GM19455 (cell line): Measurements from ENCODE around the gene PLA2G4B.

ENCODE experiments used
- ATAC-seq: cut with Tn5 transposase; IDR thresholded peaks from one replicate; pipeline ENCODE4 v1.9.1; 2021; ENCODE audit not compliant: unreplicated experiment

The PLA2G4B gene

DNA sequence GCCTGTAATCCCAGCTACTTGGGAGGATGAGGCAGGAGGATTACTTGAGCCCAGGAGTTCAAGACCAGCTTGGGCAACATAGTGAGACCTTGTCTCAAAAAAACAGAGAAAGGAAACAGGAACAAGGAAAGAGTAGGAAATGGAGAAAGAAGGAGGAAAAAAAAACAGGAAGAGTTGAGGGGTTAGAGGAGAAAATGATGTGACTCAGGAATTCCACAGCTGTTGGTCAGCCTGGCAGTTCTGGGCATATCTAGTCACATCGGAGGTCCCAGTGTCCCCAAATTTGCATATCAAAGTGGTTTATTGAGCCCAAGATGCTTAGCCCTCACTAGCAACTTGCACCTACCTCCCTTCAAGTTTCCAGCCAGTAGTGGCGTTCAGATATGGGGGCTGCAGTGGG lies 29.5 kb upstream of the PLA2G4B start:
- no peak for ATAC-seq

DNA sequence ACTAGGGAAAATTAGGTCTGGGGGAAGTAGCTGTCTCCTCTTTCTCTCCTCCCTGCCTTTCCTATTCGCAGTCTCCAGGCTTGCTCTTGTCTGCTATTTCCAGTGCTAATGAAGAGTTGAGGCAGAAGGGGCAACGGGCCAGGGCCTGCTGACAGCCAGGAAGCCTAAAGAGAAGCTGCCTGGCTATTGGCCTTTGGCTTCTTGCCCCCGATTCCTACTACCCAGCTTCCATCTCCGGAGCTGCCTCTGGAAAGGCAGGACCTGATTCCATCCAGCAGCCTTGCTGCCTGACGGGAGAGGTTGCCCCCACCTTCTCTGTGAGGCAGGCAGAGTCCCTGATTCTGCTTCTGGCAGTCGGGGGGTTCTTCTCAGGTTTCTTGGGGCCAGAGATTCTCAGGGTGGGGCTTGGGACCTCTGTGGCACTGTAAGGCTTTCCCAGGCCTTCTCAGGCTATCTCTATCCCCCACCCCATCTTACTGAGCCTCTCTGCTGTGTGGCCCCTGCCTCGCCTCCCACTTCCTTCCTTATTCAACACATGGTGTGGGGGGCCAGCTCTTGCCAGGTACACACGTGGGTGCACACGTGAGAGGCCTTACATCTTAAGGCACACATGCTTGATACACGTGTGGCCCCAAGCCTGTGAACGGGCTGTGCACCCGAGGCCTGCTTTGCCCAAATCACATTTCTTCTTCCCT lies 29.0 kb upstream of the PLA2G4B start:
- ATAC-seq, result no peak

- ATAC-seq, result no peak
Observed at GRCh38 chr15:41810651-41811431, 27.8 kb upstream of the PLA2G4B start.

- no peak for ATAC-seq
Observed at GRCh38 chr15:41811432-41812195, 27.0 kb upstream of the PLA2G4B start.

DNA sequence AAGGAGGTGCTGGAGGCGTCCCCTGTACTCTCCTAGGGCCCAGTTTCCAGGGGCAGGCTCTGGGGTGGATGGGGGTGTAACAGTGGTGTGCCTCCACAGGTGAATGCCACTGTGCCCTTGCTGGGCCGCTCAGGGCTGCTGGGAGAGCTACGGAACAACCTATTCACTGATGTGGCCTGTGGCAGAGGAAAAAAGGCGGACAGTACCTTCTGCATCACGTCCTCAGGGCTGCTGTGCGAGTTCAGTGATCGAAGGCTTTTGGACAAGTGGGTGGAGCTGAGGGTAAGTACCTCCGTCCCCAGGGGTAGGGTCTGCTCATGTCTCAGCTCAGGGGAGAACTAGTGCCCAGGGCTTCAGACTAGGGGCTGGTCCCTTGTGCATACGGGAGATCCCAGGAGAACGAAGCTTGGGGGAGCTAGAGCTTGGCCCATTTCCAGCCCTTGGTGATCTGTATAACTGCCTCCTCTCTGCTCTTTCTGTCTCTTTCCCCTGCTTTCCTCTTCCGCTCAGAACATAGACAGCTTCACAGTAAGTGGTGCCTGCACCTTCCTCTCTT lies 25.7 kb upstream of the PLA2G4B start:
- no peak for ATAC-seq

- no peak for ATAC-seq
Observed at GRCh38 chr15:41813426-41813825, 25.2 kb upstream of the PLA2G4B start.

GRCh38 chr15:41814534-41814933 lies 24.1 kb upstream of the PLA2G4B start:
- ATAC-seq, result no peak

DNA sequence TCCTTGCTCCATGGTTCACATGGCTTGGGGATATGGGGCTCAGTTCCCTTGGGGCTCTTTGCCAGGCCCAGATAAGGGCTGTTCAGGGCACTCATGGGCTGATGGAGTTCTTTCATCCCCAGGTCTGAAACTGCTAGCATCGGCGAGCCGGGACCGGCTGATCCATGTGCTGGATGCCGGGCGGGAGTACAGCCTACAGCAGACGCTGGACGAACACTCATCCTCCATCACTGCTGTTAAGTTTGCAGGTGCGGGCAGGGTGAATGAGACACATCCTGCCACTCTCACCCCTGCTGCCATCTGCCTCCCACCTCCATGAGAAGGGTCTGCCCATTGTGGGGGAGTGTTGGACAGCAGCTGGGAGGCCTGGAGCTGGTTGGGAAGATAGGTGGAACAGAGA lies 21.9 kb upstream of the PLA2G4B start:
- ATAC-seq, result no peak

DNA sequence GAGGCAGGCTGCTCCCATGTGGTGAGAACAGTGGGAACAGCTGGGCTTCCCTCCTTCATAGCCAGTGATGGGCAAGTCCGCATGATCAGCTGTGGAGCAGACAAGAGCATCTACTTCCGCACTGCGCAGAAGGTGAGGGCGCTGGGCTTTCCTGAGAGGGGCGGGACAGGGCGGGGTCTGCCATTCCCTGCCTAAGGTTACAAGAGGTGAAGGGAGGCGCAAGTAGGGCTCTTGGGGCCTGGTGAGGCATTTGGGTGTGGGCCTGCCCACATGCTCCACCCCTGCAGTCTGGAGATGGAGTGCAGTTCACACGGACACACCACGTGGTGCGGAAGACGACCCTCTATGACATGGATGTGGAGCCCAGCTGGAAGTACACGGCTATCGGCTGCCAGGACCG lies 21.3 kb upstream of the PLA2G4B start:
- ATAC-seq, result no peak

DNA sequence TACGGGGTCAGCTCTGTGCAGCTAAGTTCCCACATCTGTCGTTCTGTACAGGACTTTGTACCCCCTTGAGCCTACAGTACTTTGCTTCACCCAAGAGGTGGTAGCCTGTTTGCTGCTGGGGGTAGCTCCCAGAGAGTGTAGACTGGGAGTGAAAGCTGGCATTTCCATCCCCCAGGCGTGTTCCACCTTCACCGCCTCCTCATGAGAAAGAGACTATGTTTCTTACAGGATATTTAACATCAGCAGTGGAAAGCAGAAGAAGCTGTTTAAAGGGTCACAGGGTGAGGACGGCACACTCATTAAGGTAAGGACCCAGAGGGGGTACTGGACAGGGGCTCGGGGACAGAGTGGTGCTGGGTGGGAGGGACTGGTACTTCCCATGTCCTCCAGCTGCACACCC lies 20.9 kb upstream of the PLA2G4B start:
- no peak for ATAC-seq

- ATAC-seq, result no peak
Observed at GRCh38 chr15:41819455-41820050, 19.1 kb upstream of the PLA2G4B start.

DNA sequence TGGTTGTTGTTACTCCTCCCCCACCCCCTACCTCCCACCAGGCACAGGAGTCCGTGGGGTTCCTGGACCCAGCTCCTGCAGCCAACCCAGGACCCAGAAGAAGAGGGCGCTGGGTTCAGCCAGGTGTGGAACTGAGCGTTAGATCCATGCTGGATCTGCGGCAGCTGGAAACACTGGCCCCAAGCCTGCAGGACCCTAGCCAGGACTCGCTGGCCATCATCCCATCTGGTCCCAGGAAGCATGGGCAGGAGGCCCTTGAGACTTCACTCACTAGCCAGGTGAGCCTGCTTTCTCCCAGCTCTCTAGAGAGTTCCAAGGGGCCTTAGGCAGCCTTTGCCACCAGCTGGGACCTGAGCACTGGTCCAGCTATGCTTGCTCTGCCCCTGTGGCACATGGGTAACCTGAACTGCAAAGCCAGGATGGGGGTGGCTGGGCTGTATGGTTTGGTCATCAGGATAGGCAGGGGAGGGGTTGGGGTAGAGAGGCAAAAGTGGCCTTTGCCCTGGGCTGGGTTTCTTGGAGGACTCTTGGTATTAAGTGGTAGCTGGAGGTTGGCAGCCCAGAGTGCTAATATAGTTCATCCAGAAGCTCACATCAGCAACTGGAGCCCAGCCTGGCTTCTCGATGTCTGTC lies 17.7 kb upstream of the PLA2G4B start:
- ATAC-seq, result no peak

DNA sequence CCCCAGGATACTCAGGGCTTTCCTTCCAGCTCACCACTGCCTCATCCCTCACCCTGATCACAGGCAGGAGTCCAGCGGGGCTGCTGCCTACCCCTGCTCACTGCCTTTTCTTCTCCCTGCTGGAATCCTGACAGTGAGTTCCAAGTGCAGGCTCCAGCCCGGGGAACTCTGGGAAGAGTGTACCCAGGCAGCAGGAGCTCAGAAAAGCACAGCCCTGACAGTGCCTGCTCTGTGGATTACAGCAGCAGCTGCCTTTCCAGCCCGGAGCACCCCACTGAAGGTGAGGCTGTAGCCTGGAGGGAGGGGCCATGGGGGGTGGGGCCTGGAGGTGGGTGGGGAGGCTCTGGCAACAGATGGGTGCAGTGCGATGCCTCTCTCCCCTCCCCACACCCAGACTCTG lies 16.8 kb upstream of the PLA2G4B start:
- no peak for ATAC-seq

DNA sequence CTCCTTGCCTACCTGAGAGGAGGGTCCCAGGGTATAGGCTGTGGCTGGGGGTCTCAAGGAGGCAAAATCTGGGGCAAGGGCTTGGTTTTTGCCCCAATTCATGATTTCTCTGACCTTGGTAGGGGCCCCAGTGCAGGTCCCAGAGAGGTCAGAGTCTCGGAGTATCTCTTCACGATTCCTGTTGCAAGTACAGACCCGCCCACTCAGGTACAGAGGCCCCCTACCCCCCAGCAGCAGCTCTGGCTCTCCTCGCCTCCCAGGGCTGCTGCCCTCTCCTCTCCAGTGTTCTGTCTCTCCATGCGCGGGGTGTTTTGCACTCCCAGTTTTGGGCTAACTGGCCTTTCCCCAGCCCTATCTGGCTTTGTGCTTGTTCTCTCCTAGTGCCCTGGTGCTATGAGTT lies 16.2 kb upstream of the PLA2G4B start:
- no peak for ATAC-seq

DNA sequence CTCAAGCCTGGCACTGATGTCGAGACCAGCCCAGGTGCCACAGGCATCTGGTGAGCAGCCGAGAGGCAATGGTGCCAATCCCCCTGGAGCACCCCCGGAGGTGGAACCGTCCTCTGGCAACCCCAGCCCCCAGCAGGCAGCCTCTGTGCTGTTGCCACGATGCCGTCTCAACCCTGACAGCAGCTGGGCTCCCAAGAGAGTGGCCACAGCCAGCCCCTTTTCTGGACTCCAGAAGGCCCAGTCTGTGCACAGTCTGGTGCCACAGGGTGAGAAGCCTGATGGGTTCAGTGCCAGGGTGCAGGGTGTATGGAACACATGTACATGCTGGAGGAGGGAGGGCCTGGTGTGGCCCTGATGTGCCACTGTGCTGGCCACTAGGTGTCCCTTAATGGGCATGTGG lies 15.7 kb upstream of the PLA2G4B start:
- no peak for ATAC-seq

DNA sequence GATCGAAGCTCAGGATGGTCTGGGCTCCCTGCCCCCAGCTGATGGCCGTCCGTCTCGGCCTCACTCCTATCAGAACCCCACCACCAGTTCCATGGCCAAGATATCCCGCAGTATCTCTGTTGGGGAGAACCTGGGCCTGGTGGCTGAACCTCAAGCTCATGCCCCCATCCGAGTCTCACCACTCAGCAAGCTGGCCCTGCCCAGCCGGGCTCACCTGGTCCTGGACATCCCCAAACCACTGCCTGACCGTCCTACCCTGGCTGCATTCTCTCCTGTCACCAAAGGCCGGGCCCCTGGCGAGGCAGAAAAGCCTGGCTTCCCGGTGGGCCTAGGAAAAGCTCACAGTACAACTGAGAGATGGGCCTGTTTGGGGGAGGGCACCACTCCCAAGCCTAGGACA lies 15.1 kb upstream of the PLA2G4B start:
- ATAC-seq, result no peak

DNA sequence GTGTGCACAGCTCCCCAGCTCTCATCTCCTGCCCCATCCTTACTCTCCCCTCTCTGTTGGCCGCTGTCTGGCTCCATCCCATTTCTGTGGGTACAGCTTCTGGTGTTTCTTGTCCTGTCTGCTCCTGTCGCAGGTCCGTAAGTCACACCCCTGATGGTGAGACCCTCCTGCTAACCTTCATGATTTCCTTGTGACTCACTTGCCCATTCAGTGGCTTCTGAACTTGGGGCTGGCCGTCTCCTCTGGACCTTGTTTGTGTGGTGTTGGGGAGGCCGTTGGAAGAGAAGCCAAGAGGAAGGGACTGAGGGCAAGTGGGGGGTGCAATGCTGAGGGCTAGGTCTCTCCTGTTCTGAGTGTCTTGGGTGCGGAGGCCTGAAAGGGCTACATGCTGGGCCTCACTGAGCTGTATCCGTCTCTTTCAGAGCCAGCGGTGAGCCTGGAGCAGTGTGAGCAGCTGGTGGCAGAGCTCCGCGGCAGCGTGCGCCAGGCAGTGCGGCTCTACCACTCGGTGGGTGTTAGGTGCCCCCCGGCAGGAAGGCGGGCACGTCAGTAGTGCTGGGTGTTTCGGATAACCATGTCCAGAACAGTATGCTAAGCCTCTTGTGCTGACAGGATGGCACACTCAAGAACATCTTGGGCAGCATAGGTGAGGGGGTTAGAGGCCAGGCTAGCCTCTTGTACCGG lies 14.4 kb upstream of the PLA2G4B start:
- no peak for ATAC-seq

GRCh38 chr15:41825145-41825544 lies 13.5 kb upstream of the PLA2G4B start:
- no peak for ATAC-seq

DNA sequence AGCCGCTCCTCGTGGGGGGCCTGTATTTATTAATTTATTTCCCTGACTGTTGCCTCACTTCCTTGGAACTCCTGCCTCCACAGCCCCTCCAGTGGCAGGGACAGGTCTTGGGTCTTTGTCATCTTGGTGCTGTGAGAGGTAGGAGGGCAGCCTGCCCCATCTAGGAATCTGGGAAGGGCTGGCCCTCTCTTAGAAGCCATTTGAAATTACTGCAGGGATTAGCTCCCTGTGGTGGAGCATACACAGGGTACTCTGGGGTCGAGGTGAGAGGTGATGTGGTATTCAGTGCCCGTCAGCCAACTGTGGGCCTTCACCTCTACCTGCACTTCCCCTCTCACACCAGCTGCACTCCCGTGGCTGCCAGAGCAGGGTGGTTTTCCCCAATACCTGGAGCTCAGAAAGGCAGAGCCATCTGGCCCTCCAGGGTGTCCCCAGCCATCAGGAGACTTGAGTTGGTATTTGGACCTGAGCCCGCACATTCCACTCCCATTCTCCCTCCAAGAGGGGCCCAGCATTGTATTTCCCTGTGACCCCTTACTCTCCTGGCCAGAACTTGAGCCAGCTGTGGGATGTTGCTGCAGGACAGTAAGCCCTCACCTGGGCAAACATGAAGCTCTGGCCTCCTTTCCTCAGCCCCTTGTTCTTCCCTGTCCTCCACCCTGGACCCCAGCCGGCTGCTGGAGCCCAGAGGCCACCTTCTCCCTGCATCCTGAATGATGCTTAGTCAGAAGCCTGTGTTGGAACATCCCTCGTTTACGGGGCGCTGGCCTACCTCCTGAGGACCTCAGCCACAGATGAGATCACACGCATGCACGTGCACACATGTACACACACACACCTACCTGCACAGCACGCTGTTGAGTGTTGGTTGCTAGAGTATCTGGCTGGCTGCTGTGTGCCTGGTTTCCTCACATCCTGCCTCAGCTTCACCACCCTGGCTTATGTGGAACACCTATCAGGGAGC lies 12.8 kb upstream of the PLA2G4B start:
- ATAC-seq, result no peak
